Transverse colon (tissue), 4 donors: ENCODE results near the gene RPAP3. TPM values are rescaled to one million over a fixed set of nuclear protein-coding genes. Genes with fewer than 3 reads are reported as not detected.

ENCODE experiments used
- DNase-seq: peaks from one replicate; pipeline ENCODE4 v3.0.0-alpha.2; 2019
- H3K27ac ChIP-seq, 4 donors: fragments of 200-600 bp; sonication (generic); 2 replicates each; pipeline ENCODE4 v1.5.1; 2016 to 2018; ENCODE audit warnings: inconsistent platforms in 4 of 4
- H3K27me3 ChIP-seq: fragments of 200-600 bp; sonication (generic); 2 replicates; pipeline ENCODE4 v1.5.1; 2017; ENCODE audit warnings: inconsistent platforms
- H3K36me3 ChIP-seq, 4 donors: fragments of 200-600 bp; sonication (generic); 2 replicates each; pipeline ENCODE4 v1.5.1; 2017 to 2019; ENCODE audit warnings: inconsistent platforms in 4 of 4
- H3K4me1 ChIP-seq, 4 donors: fragments of 200-600 bp; sonication (generic); 2 replicates each; pipeline ENCODE4 v1.5.1; 2017 to 2020; ENCODE audit warnings: inconsistent platforms in 4 of 4
- H3K4me3 ChIP-seq, 4 donors: fragments of 200-600 bp; sonication (generic); 1 replicate in 1 of 4; 2 replicates in 3 of 4; pipeline versions ENCODE4 v1.5.1 to v1.6.1; 2017 to 2019; ENCODE audit warnings: inconsistent platforms in 4 of 4
- H3K9me3 ChIP-seq, 2 donors: fragments of 200-600 bp; sonication (generic); 2 replicates each; pipeline ENCODE4 v1.5.1; 2017 to 2019; ENCODE audit warnings: inconsistent platforms in 2 of 2
- CTCF ChIP-seq, 5 experiments: fragments of 200-600 bp in 3 of 5; fragments of 450-650 bp in 2 of 5; sonication (generic) in 3 of 5; IDR thresholded peaks; 1 replicate in 2 of 5; 2 replicates in 3 of 5; pipeline ENCODE4 v1.5.1; 2016 to 2017; ENCODE audit warnings: antibody characterized with exemption in 5 of 5, inconsistent platforms in 3 of 5, mild to moderate bottlenecking in 2 of 5, moderate library complexity in 1 of 5
- EP300 ChIP-seq: sonication (generic); formaldehyde crosslinking; IDR thresholded peaks from one replicate; pipeline ENCODE4 v1.6.1; 2017; ENCODE audit warnings: antibody characterized with exemption, low read depth
- POLR2A ChIP-seq: fragments of 450-650 bp; IDR thresholded peaks from one replicate; pipeline ENCODE4 v1.6.1; 2016; ENCODE audit warnings: antibody characterized with exemption, mild to moderate bottlenecking, moderate library complexity
- POLR2AphosphoS5 ChIP-seq, 3 donors: sonication (generic); formaldehyde crosslinking; IDR thresholded peaks; one replicate each; pipeline ENCODE4 v1.6.1; 2016; ENCODE audit warnings: antibody characterized with exemption in 3 of 3
- WGBS, 2 donors: methylation state at CpG; one replicate each; pipeline ENCODE4 v1.1.5; 2018; ENCODE audit warnings: low coverage in 1 of 2; 5-methylcytosine and 5-hydroxymethylcytosine counted together
- in situ Hi-C, 4 donors: fragments of 200-750 bp; cut with MboI; loops; one replicate each; pipeline versions ENCODE4 v1.15.0 to v1.15.1; 2017; ENCODE audit warnings: low sequenced_read_pairs in 3 of 4, low pct_ligation_motif_present in 1 of 4, low pct_unique_long_range_greater_than_20kb in 1 of 4
- intact Hi-C: fragments of 100-400 bp; cut with DNase I; formaldehyde crosslinking; loops from one replicate; pipeline ENCODE4 v1.15.1; 2023; ENCODE audit warnings: low total_unique reads
- total RNA-seq, 4 donors: library from RNA; depleted of rRNA; stranded (reverse); fragments of >200 nt; gene quantifications; one replicate each; pipeline ENCODE4 v1.1.0, GENCODE V29; 2016

Gene RPAP3
- total RNA-seq, 4 donors from 2014 or later, result 8.1 to 16.0 (median 9.3) TPM

GRCh38 chr12:47739297-47739696 lies 33.5 kb upstream of the RPAP3 start:
- Histone ChIP-seq H3K36me3 (no peaks in the 10 kb centered on the region), H3K27ac (peak overlapping the region in 1 of 4 donors; percentile 75), H3K9me3 (no peaks in the 10 kb centered on the region), H3K4me3 (no peak overlapping the region), H3K27me3 (no peaks in the 10 kb centered on the region), H3K4me1 (peaks cover 24 to 55% (median 37%) of the 10 kb centered on the region in 4 donors)
- intact Hi-C loops (no loop called here), in situ Hi-C loops (loop anchor here in 2 of 4 donors (25.0 kb wide), 2 partner anchors 98 to 223 kb away; partner anchors contain the start of gene TMEM106C (in 1 of the 2))
- no peak for DNase-seq
- TF ChIP-seq CTCF (IDR thresholded peaks at IDR 0.05) (no peak), POLR2A (no peak), POLR2AphosphoS5 (IDR thresholded peaks at IDR 0.05) (no peak), EP300 (no peak)
- WGBS, 2 donors, result 89 to 100% methylated on average over 1 to 3 of the region's 3 CpGs

GRCh38 chr12:47737936-47738594 lies 32.2 kb upstream of the RPAP3 start:
- in situ Hi-C loops (loop anchor here in 2 of 4 donors (25.0 kb wide), 2 partner anchors 99 to 224 kb away; partner anchors contain the start of gene TMEM106C (in 1 of the 2)), intact Hi-C loops (loop anchor here (2.0 kb wide), 1 partner anchor 19 kb away; no protein-coding TSS in a partner anchor)
- H3K9me3 ChIP-seq, result no peaks in the 10 kb centered on the region
- H3K27ac ChIP-seq, result peak overlapping the region; percentile 74 to 85 (median 77)
- no peaks in the 10 kb centered on the region for H3K27me3 ChIP-seq
- no peak for DNase-seq
- H3K4me3 ChIP-seq, result no peak overlapping the region
- no peaks in the 10 kb centered on the region for H3K36me3 ChIP-seq
- peaks cover 24 to 55% (median 37%) of the 10 kb centered on the region in 4 donors for H3K4me1 ChIP-seq
- WGBS, 2 donors, result 72% methylated on average over 17 of the region's 17 CpGs; no CpG with 5 or more reads in 1 of the 2 donors
- TF ChIP-seq POLR2A, result no peak
- no peak for TF ChIP-seq CTCF (IDR thresholded peaks at IDR 0.05)
- no peak for TF ChIP-seq POLR2AphosphoS5 (IDR thresholded peaks at IDR 0.05)
- TF ChIP-seq EP300, result no peak

- peak in 2 of 3 donors; percentile 45 to 60 for TF ChIP-seq POLR2AphosphoS5 (IDR thresholded peaks at IDR 0.05)
- no peak for TF ChIP-seq EP300
- no peak for TF ChIP-seq POLR2A
- TF ChIP-seq CTCF (IDR thresholded peaks at IDR 0.05), result no peak
- in situ Hi-C loops (loop anchor here in 2 of 4 donors (25.0 kb wide), 2 partner anchors 100 to 225 kb away; partner anchors contain the start of gene TMEM106C (in 1 of the 2)), intact Hi-C loops (loop anchor here (2.0 kb wide), 1 partner anchor 18 kb away; no protein-coding TSS in a partner anchor)
- Histone ChIP-seq H3K36me3 (no peaks in the 10 kb centered on the region), H3K27me3 (no peaks in the 10 kb centered on the region), H3K4me1 (peaks cover 24 to 55% (median 37%) of the 10 kb centered on the region in 4 donors), H3K27ac (peak overlapping the region; percentile 74 to 85 (median 77)), H3K9me3 (no peaks in the 10 kb centered on the region), H3K4me3 (no peak overlapping the region)
- DNase-seq, result peak; percentile 56
- WGBS, 2 donors, result 54% methylated on average over 18 of the region's 19 CpGs; no CpG with 5 or more reads in 1 of the 2 donors
These were observed 31.2 kb upstream of the RPAP3 start for GRCh38 chr12:47736877-47737676.

GRCh38 chr12:47736216-47736615 lies 30.4 kb upstream of the RPAP3 start:
- TF ChIP-seq POLR2A, result no peak
- TF ChIP-seq POLR2AphosphoS5 (IDR thresholded peaks at IDR 0.05), result no peak
- TF ChIP-seq CTCF (IDR thresholded peaks at IDR 0.05), result no peak
- TF ChIP-seq EP300, result no peak
- H3K4me3 ChIP-seq, result no peak overlapping the region
- DNase-seq, result no peak
- H3K4me1 ChIP-seq, result peaks cover 24 to 48% (median 30%) of the 10 kb centered on the region in 4 donors
- no peaks in the 10 kb centered on the region for H3K27me3 ChIP-seq
- 55% methylated on average over 4 of the region's 4 CpGs; no CpG with 5 or more reads in 1 of the 2 donors for WGBS, 2 donors
- H3K9me3 ChIP-seq, result no peaks in the 10 kb centered on the region
- intact Hi-C loops (loop anchor here (2.0 kb wide), 1 partner anchor 17 kb away; no protein-coding TSS in a partner anchor), in situ Hi-C loops (loop anchor here in 2 of 4 donors (25.0 kb wide), 2 partner anchors 101 to 226 kb away; partner anchors contain the start of gene TMEM106C (in 1 of the 2))
- no peaks in the 10 kb centered on the region for H3K36me3 ChIP-seq
- H3K27ac ChIP-seq, result peak overlapping the region; percentile 74 to 85 (median 77)
